Erythroblast (primary cell): ENCODE measurements around the gene TXNDC8.
A peak's percentile ranks its signal among the peaks of the same experiment; 100 is the strongest.

Source experiments
- DNase-seq, 2 experiments: peaks; one replicate each; lab custom pipeline; 2025; lab: John Stamatoyannopoulos, UW
- GATA1 ChIP-seq: IDR thresholded peaks from 2 replicates; pipeline ENCODE4 v1.6.1; 2011; ENCODE audit warnings: low read depth, mild to moderate bottlenecking, control low read depth, low read length, moderate library complexity
- POLR2A ChIP-seq: IDR thresholded peaks from 2 replicates; pipeline ENCODE4 v1.6.1; 2011; ENCODE audit warnings: mild to moderate bottlenecking, low read length

TXNDC8 gene

GRCh38 chr9:110282739-110283081 lies 55.0 kb downstream of the TXNDC8 start:
- TF ChIP-seq GATA1, result no peak
- TF ChIP-seq POLR2A, result no peak
- DNase-seq, result no peak

GRCh38 chr9:110282018-110282738 lies 55.5 kb downstream of the TXNDC8 start:
- DNase-seq, result no peak
- TF ChIP-seq GATA1 (no peak), POLR2A (no peak)

GRCh38 chr9:110278080-110278707 lies 59.5 kb downstream of the TXNDC8 start:
- TF ChIP-seq GATA1, result no peak
- no peak for TF ChIP-seq POLR2A
- DNase-seq, result no peak

GRCh38 chr9:110276781-110277180 lies 60.9 kb downstream of the TXNDC8 start:
- DNase-seq, result no peak
- TF ChIP-seq GATA1 (no peak), POLR2A (no peak)

GRCh38 chr9:110270211-110270995 lies 67.3 kb downstream of the TXNDC8 start:
- TF ChIP-seq GATA1 (no peak), POLR2A (no peak)

GRCh38 chr9:110266795-110267194 lies 70.9 kb downstream of the TXNDC8 start:
- peak; percentile 43 to 78 for DNase-seq
- TF ChIP-seq POLR2A (no peak), GATA1 (no peak)

More at GRCh38 chr9:110270211-110270995, 67.3 kb downstream of the TXNDC8 start:
- DNase-seq, result no peak

- TF ChIP-seq GATA1 (no peak), POLR2A (no peak)
- no peak for DNase-seq
Observed at GRCh38 chr9:110261632-110262031, 76.0 kb downstream of the TXNDC8 start.

- TF ChIP-seq POLR2A (no peak), GATA1 (no peak)
- no peak for DNase-seq
Observed at GRCh38 chr9:110260911-110261310, 76.8 kb downstream of the TXNDC8 start.

GRCh38 chr9:110259566-110259965 lies 78.1 kb downstream of the TXNDC8 start:
- peak; percentile 6 to 34 for DNase-seq
- no peak for TF ChIP-seq POLR2A

- TF ChIP-seq POLR2A (no peak), GATA1 (no peak)
- DNase-seq, result peak; percentile 7 to 42
Observed at GRCh38 chr9:110258690-110259091, 79.0 kb downstream of the TXNDC8 start.

- TF ChIP-seq POLR2A, result no peak
- TF ChIP-seq GATA1, result no peak
- DNase-seq, result peak; percentile 44 to 69
Observed at GRCh38 chr9:110257956-110258355, 79.7 kb downstream of the TXNDC8 start.

GRCh38 chr9:110257097-110257841 lies 80.4 kb downstream of the TXNDC8 start:
- peak in 1 of 2 experiments; percentile 79 for DNase-seq
- TF ChIP-seq GATA1, result no peak
- peak; percentile 75 for TF ChIP-seq POLR2A

- DNase-seq, result peak; percentile 99
- TF ChIP-seq POLR2A, result peak; percentile 92
- no peak for TF ChIP-seq GATA1
Observed at GRCh38 chr9:110256380-110257096, 81.1 kb downstream of the TXNDC8 start, which contains the start of gene TXN. TSS of gene TXN (minus strand) at chr9:110256507. CDS start at chr9:110256435, 72 bp downstream.
